GM23338 (cell line): Measurements from ENCODE around the gene RAB40A. TPM values are rescaled to one million over a fixed set of nuclear protein-coding genes. Genes with fewer than 3 reads are reported as not detected.

Source experiments
- ATAC-seq: fragments of 200-7000 bp; cut with Tn5 transposase; 3 replicates; pipeline ENCODE4 v1.9.1; 2020
- DNase-seq: peaks from one replicate; pipeline ENCODE4 v3.0.0-alpha.2; 2015; ENCODE audit warnings: low spot score
- H2AFZ ChIP-seq: fragments of 200-600 bp; sonication (generic); 2 replicates; pipeline ENCODE4 v1.8.0; 2016; ENCODE audit warnings: antibody characterized with exemption, mild to moderate bottlenecking, moderate library complexity
- H3F3A ChIP-seq: fragments of 200-600 bp; sonication (generic); replicated peaks from 2 replicates; pipeline ENCODE4 v1.8.0; 2017; ENCODE audit warnings: antibody characterized with exemption, mixed run types, low read depth
- H3K27ac ChIP-seq: fragments of 200-600 bp; sonication (generic); 2 replicates; pipeline ENCODE4 v1.6.1; 2016; ENCODE audit warnings: low read depth
- H3K27me3 ChIP-seq: fragments of 200-600 bp; sonication (generic); 2 replicates; pipeline ENCODE4 v1.8.0; 2016; ENCODE audit warnings: mild to moderate bottlenecking, mixed run types, moderate library complexity; ENCODE audit not compliant: insufficient read depth
- H3K36me3 ChIP-seq: fragments of 200-600 bp; sonication (generic); 2 replicates; pipeline ENCODE4 v1.8.0; 2016; ENCODE audit warnings: mild to moderate bottlenecking; ENCODE audit not compliant: insufficient read depth
- H3K4me1 ChIP-seq: fragments of 200-600 bp; sonication (generic); 2 replicates; pipeline ENCODE4 v1.8.0; 2016; ENCODE audit warnings: mild to moderate bottlenecking, moderate library complexity; ENCODE audit not compliant: insufficient read depth
- H3K4me2 ChIP-seq: fragments of 200-600 bp; sonication (generic); 2 replicates; pipeline ENCODE4 v1.7.1; 2017; ENCODE audit warnings: mixed run types
- H3K4me3 ChIP-seq: fragments of 200-600 bp; sonication (generic); 2 replicates; pipeline ENCODE4 v1.6.1; 2016; ENCODE audit warnings: mixed run types
- H3K79me2 ChIP-seq: fragments of 200-600 bp; sonication (generic); replicated peaks from 2 replicates; pipeline ENCODE4 v1.8.0; 2017; ENCODE audit warnings: mild to moderate bottlenecking; ENCODE audit not compliant: insufficient read depth
- H3K9me2 ChIP-seq: fragments of 200-600 bp; sonication (generic); 2 replicates; pipeline ENCODE4 v1.8.0; 2017; ENCODE audit not compliant: insufficient read depth
- H4K20me1 ChIP-seq: fragments of 200-600 bp; sonication (generic); replicated peaks from 2 replicates; pipeline ENCODE4 v1.8.0; 2017; ENCODE audit warnings: mild to moderate bottlenecking; ENCODE audit not compliant: insufficient read depth
- H3K27ac Mint-ChIP-seq: 2 replicates; pipeline ENCODE4 v1.8.0; 2020; ENCODE audit warnings: inconsistent platforms, mild to moderate bottlenecking, moderate library complexity, mixed read lengths
- H3K27me3 Mint-ChIP-seq: 3 replicates; pipeline ENCODE4 v1.8.0; 2022; ENCODE audit warnings: low read depth, mild to moderate bottlenecking, moderate library complexity, mixed read lengths, inconsistent platforms; ENCODE audit not compliant: insufficient read depth, poor library complexity
- H3K36me3 Mint-ChIP-seq: 3 replicates; pipeline ENCODE4 v1.8.0; 2021; ENCODE audit warnings: low read depth, mild to moderate bottlenecking, inconsistent platforms, moderate library complexity, mixed read lengths
- H3K4me1 Mint-ChIP-seq: 3 replicates; pipeline ENCODE4 v1.8.0; 2020; ENCODE audit warnings: mild to moderate bottlenecking, inconsistent platforms, mixed read lengths
- H3K4me3 Mint-ChIP-seq: 3 replicates; pipeline ENCODE4 v1.8.0; 2021; ENCODE audit warnings: moderate library complexity, mild to moderate bottlenecking, inconsistent platforms, mixed read lengths
- H3K9me3 Mint-ChIP-seq: 3 replicates; pipeline ENCODE4 v1.8.0; 2020; ENCODE audit warnings: moderate library complexity, mild to moderate bottlenecking, inconsistent platforms, mixed read lengths
- CREB1 ChIP-seq: fragments of 250-450 bp; sonication (Bioruptor Pico); IDR thresholded peaks from 2 replicates; pipeline ENCODE4 v1.5.0; 2020; ENCODE audit warnings: low read depth, mild to moderate bottlenecking, moderate library complexity
- EZH2 ChIP-seq: fragments of 200-600 bp; sonication (generic); IDR thresholded peaks from one replicate; pipeline ENCODE4 v1.8.0; 2017; ENCODE audit warnings: antibody characterized with exemption, mild to moderate bottlenecking, low read depth; ENCODE audit not compliant: unreplicated experiment
- EZH2phosphoT487 ChIP-seq: fragments of 200-600 bp; sonication (generic); IDR thresholded peaks from one replicate; pipeline ENCODE4 v1.8.1; 2018; ENCODE audit warnings: antibody characterized with exemption; ENCODE audit not compliant: unreplicated experiment
- POLR2AphosphoS5 ChIP-seq: IDR thresholded peaks from 2 replicates; pipeline ENCODE4 v1.6.1; 2016; ENCODE audit warnings: antibody characterized with exemption, low read depth
- REST ChIP-seq: IDR thresholded peaks from one replicate; pipeline ENCODE4 v1.6.1; 2018; ENCODE audit warnings: antibody characterized with exemption; ENCODE audit not compliant: unreplicated experiment
- STAT1 ChIP-seq: IDR thresholded peaks from one replicate; pipeline ENCODE4 v1.6.1; 2016; ENCODE audit warnings: antibody characterized with exemption; ENCODE audit not compliant: unreplicated experiment
- ZNF114 ChIP-seq: fragments of 250-450 bp; sonication (Bioruptor Pico); IDR thresholded peaks from 2 replicates; pipeline ENCODE4 v1.5.0; 2020; ENCODE audit warnings: mild to moderate bottlenecking, moderate library complexity
- ZNF331 ChIP-seq: fragments of 250-450 bp; sonication (Bioruptor Pico); IDR thresholded peaks from 2 replicates; pipeline ENCODE4 v1.5.0; 2020; ENCODE audit warnings: low read depth, mild to moderate bottlenecking, moderate library complexity
- polyA plus RNA-seq: library from polyadenylated mRNA; unstranded; fragments of >200 nt; fragmentation: Nextera tagmentation; extraction: Ambion mirVana; gene quantifications from 2 replicates; pipeline ENCODE4 v1.2.1, GENCODE V29; 2016
- total RNA-seq: library from RNA; depleted of rRNA; stranded (reverse); fragments of >200 nt; shearing (Covaris generic); gene quantifications from 2 replicates; pipeline ENCODE4 v1.2.3, GENCODE V29; 2014
- TF ChIP-seq, protein P1 (sequence below): IDR thresholded peaks from 2 replicates; pipeline ENCODE4 v1.6.1; 2016; ENCODE audit warnings: antibody characterized with exemption

RAB40A gene
- total and polyA plus RNA-seq, 2 experiments from 2014 or later, result 2.0 TPM; not detected in 1

- TF ChIP-seq EZH2, result no peak
- no peak for TF ChIP-seq EZH2phosphoT487
- TF ChIP-seq REST, result no peak
- no peak for TF ChIP-seq STAT1
- TF ChIP-seq, protein P1, sequence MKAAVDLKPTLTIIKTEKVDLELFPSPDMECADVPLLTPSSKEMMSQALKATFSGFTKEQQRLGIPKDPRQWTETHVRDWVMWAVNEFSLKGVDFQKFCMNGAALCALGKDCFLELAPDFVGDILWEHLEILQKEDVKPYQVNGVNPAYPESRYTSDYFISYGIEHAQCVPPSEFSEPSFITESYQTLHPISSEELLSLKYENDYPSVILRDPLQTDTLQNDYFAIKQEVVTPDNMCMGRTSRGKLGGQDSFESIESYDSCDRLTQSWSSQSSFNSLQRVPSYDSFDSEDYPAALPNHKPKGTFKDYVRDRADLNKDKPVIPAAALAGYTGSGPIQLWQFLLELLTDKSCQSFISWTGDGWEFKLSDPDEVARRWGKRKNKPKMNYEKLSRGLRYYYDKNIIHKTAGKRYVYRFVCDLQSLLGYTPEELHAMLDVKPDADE, result no peak
- no peak for TF ChIP-seq POLR2AphosphoS5
- TF ChIP-seq ZNF114 (CRISPR knock-in tag), result no peak
- no peak for TF ChIP-seq CREB1 (CRISPR knock-in tag)
- no peak for TF ChIP-seq ZNF331 (CRISPR knock-in tag)
These were observed 4.3 kb upstream of the RAB40A start (continued) for GRCh38 chrX:103523605-103524004.

- Histone ChIP-seq H3K27me3 (no peaks in the 10 kb centered on the region), H3K4me3 (no peak overlapping the region), H3K27ac (no peak overlapping the region), H4K20me1 (no peaks in the 10 kb centered on the region), H3F3A (no peaks in the 10 kb centered on the region), H2AFZ (no peak overlapping the region), H3K36me3 (no peaks in the 10 kb centered on the region), H3K79me2 (no peaks in the 10 kb centered on the region), H3K4me1 (no peaks in the 10 kb centered on the region), H3K9me2 (no peaks in the 10 kb centered on the region), H3K4me2 (no peak overlapping the region)
- no peaks in the 10 kb centered on the region for H3K9me3 Mint-ChIP-seq
- H3K36me3 Mint-ChIP-seq, result no peaks in the 10 kb centered on the region
- H3K4me1 Mint-ChIP-seq, result no peaks in the 10 kb centered on the region
- ATAC-seq (no peak), DNase-seq (no peak)
- H3K4me3 Mint-ChIP-seq, result no peak overlapping the region
- H3K27me3 Mint-ChIP-seq, result no peaks in the 10 kb centered on the region
- H3K27ac Mint-ChIP-seq, result no peak overlapping the region
- no peak for TF ChIP-seq REST
- no peak for TF ChIP-seq STAT1
- TF ChIP-seq, protein P1, result no peak
These were observed 1.1 kb upstream of the RAB40A start for GRCh38 chrX:103520386-103520785.
